ENCODE measurements around the gene GSTM4. TPM values are rescaled to one million over a fixed set of nuclear protein-coding genes. Genes with fewer than 3 reads are reported as not detected.
A peak's percentile ranks its signal among the peaks of the same experiment; 100 is the strongest.

GSTM4 gene
- total RNA-seq, 1 donor from 2014 or later: 10.7 TPM

DNA sequence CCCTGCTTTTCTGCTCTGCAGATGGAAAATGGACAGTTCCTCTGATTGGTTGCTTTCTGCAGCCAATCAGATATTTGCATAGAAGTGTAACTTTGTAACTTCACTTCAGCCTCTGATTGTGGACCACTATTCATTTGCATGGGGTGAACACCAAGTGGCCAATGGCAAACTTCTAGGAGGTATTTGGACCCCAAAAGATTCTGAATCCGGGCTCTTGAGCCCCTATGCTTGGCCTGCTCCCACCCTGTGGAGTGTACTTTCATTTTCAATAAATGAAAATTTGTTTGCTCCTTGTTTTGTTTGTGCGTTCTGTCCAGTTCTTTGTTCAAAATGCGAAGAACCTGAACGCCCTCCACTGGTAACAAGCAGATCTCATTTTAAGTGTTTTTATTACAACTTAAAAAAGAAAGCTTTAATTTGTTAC, 6.4 kb upstream of the GSTM4 start:
- DNase-seq (ENCODE audit: low read depth): no peak
- H3K4me3 ChIP-seq (ENCODE audit: low read depth, low read length): peak overlapping the region; percentile 21
- TF ChIP-seq CTCF (conservative IDR thresholded peaks at IDR 0.05; ENCODE audit: low read depth, low read length): peak; percentile 46

GRCh38 chr1:109650609-109651008, 5.3 kb upstream of the GSTM4 start:
- no peak overlapping the region for H3K4me3 ChIP-seq (ENCODE audit: low read depth, low read length)
- no peak for TF ChIP-seq CTCF (conservative IDR thresholded peaks at IDR 0.05; ENCODE audit: low read depth, low read length)
- no peak for DNase-seq (ENCODE audit: low read depth)

DNA sequence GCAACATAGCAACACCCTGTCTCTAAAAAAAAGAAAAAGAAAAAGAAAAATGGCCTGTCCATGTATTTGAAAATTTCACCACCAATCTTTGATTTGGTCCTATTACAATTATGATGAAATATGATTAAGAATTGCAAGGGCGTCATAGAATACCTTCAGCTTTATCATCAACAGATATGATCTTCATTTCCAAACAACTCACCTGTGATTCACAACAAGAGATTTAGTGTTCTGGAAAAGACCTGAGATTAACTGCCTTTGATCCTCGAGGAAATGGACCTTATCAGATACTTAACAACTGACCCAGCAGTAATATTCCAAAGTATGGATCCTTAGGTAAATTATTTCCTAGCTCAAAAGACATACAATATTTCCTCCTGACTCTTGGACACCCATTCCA, 3.5 kb upstream of the GSTM4 start:
- DNase-seq (ENCODE audit: low read depth): no peak

GRCh38 chr1:109653306-109653705, 2.6 kb upstream of the GSTM4 start:
- H3K4me3 ChIP-seq (ENCODE audit: low read depth, low read length): no peak overlapping the region
- no peak for TF ChIP-seq CTCF (conservative IDR thresholded peaks at IDR 0.05; ENCODE audit: low read depth, low read length)
- DNase-seq (ENCODE audit: low read depth): no peak

More for the DNA sequence above, 3.5 kb upstream of the GSTM4 start:
- H3K4me3 ChIP-seq (ENCODE audit: low read depth, low read length): no peak overlapping the region
- TF ChIP-seq CTCF (conservative IDR thresholded peaks at IDR 0.05; ENCODE audit: low read depth, low read length): no peak

DNA sequence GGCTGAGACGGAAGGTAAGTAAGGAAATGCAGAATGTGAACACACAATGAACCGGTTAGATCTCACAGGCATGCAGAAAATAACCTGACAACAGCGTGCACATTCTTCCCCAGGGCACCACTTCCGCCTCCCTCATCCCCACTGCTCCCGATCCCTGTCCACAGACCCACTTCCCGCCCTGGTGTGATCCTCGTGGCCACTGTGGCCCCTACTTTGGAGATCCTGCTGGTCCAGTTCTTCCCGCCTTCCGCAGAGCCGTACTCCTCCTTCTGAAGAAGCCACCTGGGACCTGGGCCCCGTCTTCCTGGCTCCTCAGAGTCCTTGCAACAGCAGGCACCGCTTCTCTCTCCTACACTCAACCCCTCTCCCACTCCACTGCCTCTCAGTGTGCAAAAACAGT, 1.4 kb upstream of the GSTM4 start:
- no peak overlapping the region for H3K4me3 ChIP-seq (ENCODE audit: low read depth, low read length)
- no peak for DNase-seq (ENCODE audit: low read depth)

GRCh38 chr1:109657395-109657794, 1.5 kb downstream of the GSTM4 start:
- TF ChIP-seq CTCF (conservative IDR thresholded peaks at IDR 0.05; ENCODE audit: low read depth, low read length): no peak
- no peak for DNase-seq (ENCODE audit: low read depth)
- no peak overlapping the region for H3K4me3 ChIP-seq (ENCODE audit: low read depth, low read length)

More for the DNA sequence above, 1.4 kb upstream of the GSTM4 start:
- TF ChIP-seq CTCF (conservative IDR thresholded peaks at IDR 0.05; ENCODE audit: low read depth, low read length): no peak

DNA sequence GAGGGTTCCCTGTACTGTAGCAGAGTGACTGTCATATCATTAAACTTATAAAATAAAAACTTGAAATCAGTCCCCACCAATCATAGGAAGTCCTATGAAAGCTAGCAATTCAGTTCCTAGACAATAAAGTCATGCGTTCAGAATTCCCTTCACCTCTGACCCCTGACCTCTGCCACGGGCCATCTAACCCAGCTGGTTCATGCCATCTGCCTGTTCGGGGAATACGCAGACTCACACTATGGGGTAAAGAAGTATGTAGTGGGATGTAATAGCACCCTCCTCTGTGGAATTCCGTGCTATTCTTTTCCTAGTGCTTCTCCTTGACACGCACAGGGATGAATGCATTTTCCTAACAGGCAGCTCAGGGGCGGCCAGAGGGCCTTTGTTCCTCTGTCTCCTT, 2.1 kb downstream of the GSTM4 start:
- no peak for DNase-seq (ENCODE audit: low read depth)
- no peak overlapping the region for H3K4me3 ChIP-seq (ENCODE audit: low read depth, low read length)
- no peak for TF ChIP-seq CTCF (conservative IDR thresholded peaks at IDR 0.05; ENCODE audit: low read depth, low read length)

All from epithelial cell of proximal tubule (primary cell).